Neural progenitor cell (in vitro differentiated cells): ENCODE results near the gene EIPR1. TPM values are rescaled to one million over a fixed set of nuclear protein-coding genes. Genes with fewer than 3 reads are reported as not detected.
A peak's percentile ranks its signal among the peaks of the same experiment; 100 is the strongest.

Experiments used
- DNase-seq: peaks from one replicate; pipeline ENCODE4 v3.0.0-alpha.2; 2016; ENCODE audit warnings: low spot score
- H2AFZ ChIP-seq: fragments of 200-600 bp; sonication (generic); replicated peaks from 2 replicates; pipeline ENCODE4 v1.6.1; 2016; ENCODE audit warnings: antibody characterized with exemption
- H3F3A ChIP-seq: fragments of 200-600 bp; sonication (generic); 2 replicates; pipeline ENCODE4 v1.6.1; 2016; ENCODE audit warnings: antibody characterized with exemption, low read depth
- H3K27ac ChIP-seq: fragments of 200-600 bp; sonication (generic); 2 replicates; pipeline ENCODE4 v1.5.1; 2016; ENCODE audit warnings: mild to moderate bottlenecking
- H3K27me3 ChIP-seq: fragments of 200-600 bp; sonication (generic); 2 replicates; pipeline ENCODE4 v1.6.1; 2016; ENCODE audit warnings: mild to moderate bottlenecking, moderate library complexity
- H3K36me3 ChIP-seq: fragments of 200-600 bp; sonication (generic); 2 replicates; pipeline ENCODE4 v1.5.1; 2016
- H3K4me1 ChIP-seq: fragments of 200-600 bp; sonication (generic); 2 replicates; pipeline ENCODE4 v1.6.1; 2016; ENCODE audit warnings: mixed run types
- H3K4me2 ChIP-seq: fragments of 200-600 bp; sonication (generic); 2 replicates; pipeline ENCODE4 v1.6.1; 2016
- H3K4me3 ChIP-seq: fragments of 200-600 bp; sonication (generic); 2 replicates; pipeline ENCODE4 v1.5.1; 2016
- H3K79me2 ChIP-seq: fragments of 200-600 bp; sonication (generic); 2 replicates; pipeline ENCODE4 v1.6.1; 2016; ENCODE audit warnings: low read depth
- H3K9ac ChIP-seq: fragments of 200-600 bp; sonication (generic); 2 replicates; pipeline ENCODE4 v1.6.1; 2016
- H3K9me3 ChIP-seq: fragments of 200-600 bp; sonication (generic); 2 replicates; pipeline ENCODE4 v1.5.1; 2016; ENCODE audit warnings: low read depth
- H4K20me1 ChIP-seq: fragments of 200-600 bp; sonication (generic); 2 replicates; pipeline ENCODE4 v1.6.1; 2016; ENCODE audit warnings: low read depth
- H3K27ac Mint-ChIP-seq: 3 replicates; pipeline ENCODE4 v1.8.0; 2021; ENCODE audit warnings: mixed read lengths
- H3K27me3 Mint-ChIP-seq: 2 replicates; pipeline ENCODE4 v1.8.0; 2022; ENCODE audit warnings: low read depth, mild to moderate bottlenecking, inconsistent platforms, moderate library complexity, mixed read lengths; ENCODE audit not compliant: insufficient read depth
- H3K36me3 Mint-ChIP-seq: 3 replicates; pipeline ENCODE4 v1.8.0; 2021; ENCODE audit warnings: mixed read lengths
- H3K4me1 Mint-ChIP-seq: 3 replicates; pipeline ENCODE4 v1.8.0; 2021; ENCODE audit warnings: mixed read lengths
- H3K4me3 Mint-ChIP-seq: 3 replicates; pipeline ENCODE4 v1.8.0; 2021; ENCODE audit warnings: mild to moderate bottlenecking, moderate library complexity, mixed read lengths
- H3K9me3 Mint-ChIP-seq: 3 replicates; pipeline ENCODE4 v1.8.0; 2020; ENCODE audit warnings: mixed read lengths
- EZH2 ChIP-seq: fragments of 200-600 bp; sonication (generic); IDR thresholded peaks from 2 replicates; pipeline ENCODE4 v1.6.1; 2017; ENCODE audit warnings: antibody characterized with exemption, mild to moderate bottlenecking, moderate library complexity
- EZH2phosphoT487 ChIP-seq: fragments of 200-600 bp; sonication (generic); IDR thresholded peaks from 2 replicates; pipeline ENCODE4 v1.6.1; 2017; ENCODE audit warnings: antibody characterized with exemption
- total RNA-seq: library from RNA; depleted of rRNA; stranded (reverse); fragments of >200 nt; gene quantifications from 2 replicates; pipeline ENCODE4 v1.2.3, GENCODE V29; 2015; ENCODE audit warnings: low replicate concordance
- TF ChIP-seq, protein P1 (sequence below): fragments of 200-600 bp; sonication (generic); IDR thresholded peaks from 2 replicates; pipeline ENCODE4 v1.5.1; 2017; ENCODE audit warnings: antibody characterized with exemption, mild to moderate bottlenecking

EIPR1 gene
- total RNA-seq, 1 donor from 2014 or later, result 57.1 TPM

DNA sequence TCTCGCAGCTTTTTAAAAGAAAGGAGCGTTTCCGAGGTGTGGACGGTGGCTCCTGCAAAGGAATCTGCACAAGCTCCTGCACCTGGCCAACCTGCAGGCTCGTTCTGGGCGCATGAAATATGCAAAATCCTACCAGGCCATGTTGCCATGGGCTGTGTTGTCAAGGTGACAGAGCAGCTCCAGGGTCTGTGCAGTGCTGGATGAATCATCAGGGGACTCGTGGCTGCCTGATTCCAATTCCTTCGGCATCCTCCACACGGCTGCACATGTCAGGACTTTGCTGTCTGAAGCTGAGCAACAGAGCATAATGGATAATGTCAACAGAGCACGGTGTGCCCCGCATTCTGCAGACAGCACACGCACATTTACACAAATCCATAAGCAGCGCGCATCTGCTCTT is 120.5 kb downstream of the EIPR1 start:
- H3K9me3 Mint-ChIP-seq, result no peaks in the 10 kb centered on the region
- H3K4me3 Mint-ChIP-seq, result peak overlapping the region; percentile 2
- TF ChIP-seq EZH2 (no peak), EZH2phosphoT487 (no peak)
- TF ChIP-seq, protein P1, sequence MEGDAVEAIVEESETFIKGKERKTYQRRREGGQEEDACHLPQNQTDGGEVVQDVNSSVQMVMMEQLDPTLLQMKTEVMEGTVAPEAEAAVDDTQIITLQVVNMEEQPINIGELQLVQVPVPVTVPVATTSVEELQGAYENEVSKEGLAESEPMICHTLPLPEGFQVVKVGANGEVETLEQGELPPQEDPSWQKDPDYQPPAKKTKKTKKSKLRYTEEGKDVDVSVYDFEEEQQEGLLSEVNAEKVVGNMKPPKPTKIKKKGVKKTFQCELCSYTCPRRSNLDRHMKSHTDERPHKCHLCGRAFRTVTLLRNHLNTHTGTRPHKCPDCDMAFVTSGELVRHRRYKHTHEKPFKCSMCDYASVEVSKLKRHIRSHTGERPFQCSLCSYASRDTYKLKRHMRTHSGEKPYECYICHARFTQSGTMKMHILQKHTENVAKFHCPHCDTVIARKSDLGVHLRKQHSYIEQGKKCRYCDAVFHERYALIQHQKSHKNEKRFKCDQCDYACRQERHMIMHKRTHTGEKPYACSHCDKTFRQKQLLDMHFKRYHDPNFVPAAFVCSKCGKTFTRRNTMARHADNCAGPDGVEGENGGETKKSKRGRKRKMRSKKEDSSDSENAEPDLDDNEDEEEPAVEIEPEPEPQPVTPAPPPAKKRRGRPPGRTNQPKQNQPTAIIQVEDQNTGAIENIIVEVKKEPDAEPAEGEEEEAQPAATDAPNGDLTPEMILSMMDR, result no peak
- Histone ChIP-seq H3K4me3 (no peak overlapping the region), H3K36me3 (no peaks in the 10 kb centered on the region), H3K79me2 (no peaks in the 10 kb centered on the region), H3K9me3 (no peaks in the 10 kb centered on the region), H3K4me1 (no peaks in the 10 kb centered on the region), H3K27me3 (peaks cover 42% of the 10 kb centered on the region), H3K9ac (no peak overlapping the region), H4K20me1 (peaks cover 64% of the 10 kb centered on the region), H3K4me2 (no peak overlapping the region), H3K27ac (no peak overlapping the region), H2AFZ (no peak overlapping the region), H3F3A (no peaks in the 10 kb centered on the region)
- peak overlapping the region; percentile 95 for H3K27ac Mint-ChIP-seq
- peaks cover 11% of the 10 kb centered on the region for H3K36me3 Mint-ChIP-seq
- DNase-seq, result no peak
- peaks cover 12% of the 10 kb centered on the region for H3K27me3 Mint-ChIP-seq
- peaks cover 34% of the 10 kb centered on the region for H3K4me1 Mint-ChIP-seq

DNA sequence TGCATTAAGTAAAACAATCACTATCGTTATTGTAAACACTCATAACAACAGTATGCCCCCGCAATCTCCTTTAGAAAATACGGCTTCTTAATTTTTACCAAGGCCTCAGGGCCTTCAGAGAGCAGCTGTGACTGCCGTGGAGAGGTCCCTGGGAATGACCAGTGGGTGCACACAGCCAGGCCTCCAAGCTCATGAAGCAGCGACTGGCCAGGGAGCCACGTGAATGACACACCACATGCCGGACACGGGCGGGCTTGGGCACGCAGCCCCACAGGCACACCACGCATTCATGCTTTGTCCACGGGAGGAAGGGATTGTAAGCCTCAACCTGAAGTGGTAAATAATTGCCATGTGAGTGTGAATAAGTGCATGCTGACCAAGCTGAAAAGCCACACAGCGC is 121.0 kb downstream of the EIPR1 start:
- H3F3A ChIP-seq, result no peaks in the 10 kb centered on the region
- H3K79me2 ChIP-seq, result no peaks in the 10 kb centered on the region
- H4K20me1 ChIP-seq, result peaks cover 58% of the 10 kb centered on the region
- H3K27ac ChIP-seq, result no peak overlapping the region
- DNase-seq, result no peak
- TF ChIP-seq EZH2, result no peak
- TF ChIP-seq, protein P1, result no peak
- TF ChIP-seq EZH2phosphoT487, result no peak
- H3K4me2 ChIP-seq, result no peak overlapping the region
- no peak overlapping the region for H2AFZ ChIP-seq
- peaks cover 37% of the 10 kb centered on the region for H3K27me3 ChIP-seq
- no peak overlapping the region for H3K4me3 Mint-ChIP-seq
- no peak overlapping the region for H3K9ac ChIP-seq
- peaks cover 36% of the 10 kb centered on the region for H3K4me1 Mint-ChIP-seq
- H3K36me3 ChIP-seq, result no peaks in the 10 kb centered on the region
- H3K4me1 ChIP-seq, result no peaks in the 10 kb centered on the region
- H3K27ac Mint-ChIP-seq, result peak overlapping the region; percentile 95
- H3K4me3 ChIP-seq, result no peak overlapping the region
- peaks cover under 1% of the 10 kb centered on the region for H3K9me3 Mint-ChIP-seq
- no peaks in the 10 kb centered on the region for H3K9me3 ChIP-seq
- peaks cover 11% of the 10 kb centered on the region for H3K36me3 Mint-ChIP-seq
- peaks cover 7% of the 10 kb centered on the region for H3K27me3 Mint-ChIP-seq

DNA sequence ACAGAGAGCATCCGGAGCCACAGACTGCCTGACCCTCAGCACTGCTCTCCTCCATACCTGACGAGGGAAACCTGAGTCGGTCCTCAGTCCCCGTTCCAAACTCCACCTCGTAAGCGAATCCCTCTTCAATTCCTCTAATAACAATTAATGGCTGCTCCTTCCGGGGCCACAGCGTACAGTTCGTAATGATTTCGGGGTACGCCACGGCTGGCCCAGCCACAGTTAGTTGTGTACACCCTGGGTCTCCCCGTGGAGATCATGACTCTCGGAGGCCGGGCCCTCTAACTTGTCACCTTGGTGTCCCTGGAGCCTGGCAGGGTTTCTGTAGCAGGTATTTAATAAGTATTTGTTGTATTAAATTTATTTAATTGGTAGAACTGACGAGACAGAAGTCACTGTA is 121.5 kb downstream of the EIPR1 start:
- peaks cover 36% of the 10 kb centered on the region for H3K4me1 Mint-ChIP-seq
- peaks cover 4% of the 10 kb centered on the region for H3K9me3 Mint-ChIP-seq
- no peak overlapping the region for H2AFZ ChIP-seq
- peaks cover 13% of the 10 kb centered on the region for H3K36me3 Mint-ChIP-seq
- no peaks in the 10 kb centered on the region for H3K4me1 ChIP-seq
- H3K9me3 ChIP-seq, result no peaks in the 10 kb centered on the region
- no peaks in the 10 kb centered on the region for H3K79me2 ChIP-seq
- H3K27ac ChIP-seq, result no peak overlapping the region
- H3K9ac ChIP-seq, result no peak overlapping the region
- H3K27ac Mint-ChIP-seq, result peak overlapping the region; percentile 63
- H3K4me3 ChIP-seq, result no peak overlapping the region
- H4K20me1 ChIP-seq, result peaks cover 54% of the 10 kb centered on the region
- no peaks in the 10 kb centered on the region for H3K36me3 ChIP-seq
- no peak for DNase-seq
- H3K4me2 ChIP-seq, result no peak overlapping the region
- no peak for TF ChIP-seq EZH2phosphoT487
- TF ChIP-seq, protein P1, result no peak
- TF ChIP-seq EZH2, result no peak
- no peak overlapping the region for H3K4me3 Mint-ChIP-seq
- H3F3A ChIP-seq, result no peaks in the 10 kb centered on the region
- H3K27me3 Mint-ChIP-seq, result peaks cover 6% of the 10 kb centered on the region
- H3K27me3 ChIP-seq, result peaks cover 32% of the 10 kb centered on the region
